K562 (cell line): ENCODE results near the gene ZFX. TPM values are rescaled to one million over a fixed set of nuclear protein-coding genes. Genes with fewer than 3 reads are reported as not detected.

Experiments used
- ARID3A ChIP-seq: IDR thresholded peaks from 2 replicates; pipeline ENCODE4 v1.6.1; 2012; ENCODE audit warnings: low read depth, low read length, improper control_type of control experiment, borderline replicate concordance
- BRF1 ChIP-seq: IDR thresholded peaks from 3 replicates; pipeline ENCODE4 v1.6.1; 2011; ENCODE audit warnings: borderline replicate concordance, mild to moderate bottlenecking; ENCODE audit not compliant: insufficient read length; ENCODE audit errors: extremely low read depth
- FOXA3 ChIP-seq, 2 experiments: fragments of 450-650 bp in 1 of 2; sonication (generic) in 1 of 2; formaldehyde crosslinking; IDR thresholded peaks in 1 of 2; conservative IDR thresholded peaks in 1 of 2; 2 replicates each; pipeline versions ENCODE4 v1.4.0 to v1.8.0; 2020 to 2022; ENCODE audit warnings: mild to moderate bottlenecking in 2 of 2, missing genetic modification reagents in 1 of 2
- HMBOX1 ChIP-seq: sonication (generic); IDR thresholded peaks from 2 replicates; pipeline ENCODE4 v1.6.1; 2016
- KLF10 ChIP-seq: fragments of 250-450 bp; sonication (Bioruptor Pico); IDR thresholded peaks from 2 replicates; pipeline ENCODE4 v1.6.1; 2021; ENCODE audit warnings: matching md5 sums
- MTF1 ChIP-seq: fragments of 250-450 bp; sonication (Bioruptor Pico); IDR thresholded peaks from 2 replicates; pipeline ENCODE4 v1.9.0; 2021; ENCODE audit warnings: moderate library complexity, mild to moderate bottlenecking, inconsistent platforms, borderline replicate concordance
- PRDM10 ChIP-seq: fragments of 450-650 bp; IDR thresholded peaks from 2 replicates; pipeline ENCODE4 v1.6.1; 2018; ENCODE audit not compliant: partially characterized antibody
- USF1 ChIP-seq: sonication (generic); formaldehyde crosslinking; IDR thresholded peaks from 2 replicates; pipeline ENCODE4 v1.9.0; 2022; ENCODE audit warnings: mild to moderate bottlenecking, missing genetic modification reagents
- WHSC1 ChIP-seq: IDR thresholded peaks from one replicate; pipeline ENCODE4 v1.6.1; 2012; ENCODE audit warnings: low read length, control low read depth, inconsistent platforms
- XRCC5 ChIP-seq: fragments of 200-400 bp; formaldehyde crosslinking; IDR thresholded peaks from 2 replicates; pipeline ENCODE4 v1.6.1; 2017; ENCODE audit warnings: low read depth, mild to moderate bottlenecking, low read length
- ZNF197 ChIP-seq: fragments of 200-800 bp; sonication (Bioruptor generic); IDR thresholded peaks from 2 replicates; pipeline ENCODE4 v1.6.1; 2016; ENCODE audit warnings: low read depth, missing genetic modification characterization, missing compliant biosample characterization
- ZNF212 ChIP-seq: fragments of 450-650 bp; formaldehyde crosslinking; IDR thresholded peaks from 2 replicates; pipeline ENCODE4 v1.4.0; 2020; ENCODE audit warnings: mild to moderate bottlenecking
- ZNF277 ChIP-seq: fragments of 250-450 bp; sonication (Bioruptor Pico); IDR thresholded peaks from 2 replicates; pipeline ENCODE4 v1.8.0; 2022; ENCODE audit warnings: inconsistent platforms, mild to moderate bottlenecking, moderate library complexity, borderline replicate concordance
- ZSCAN29 ChIP-seq: fragments of 450-650 bp; IDR thresholded peaks from 2 replicates; pipeline ENCODE4 v1.6.1; 2017
- polyA plus RNA-seq, 8 experiments: library from polyadenylated mRNA; depleted of rRNA in 4 of 8; stranded (reverse) in 5 of 8; unstranded in 3 of 8; fragments of >200 nt; fragmentation: Nextera tagmentation in 2 of 8; fragmentation: Illumina TruSeq in 1 of 8; extraction: Ambion mirVana in 2 of 8; extraction: Trizol in 1 of 8; gene quantifications; 2 replicates each; pipeline versions ENCODE4 v1.2.1 to v1.2.3, GENCODE V29; 2011 to 2014; ENCODE audit warnings: inconsistent platforms in 1 of 8, missing spikeins in 1 of 8
- total RNA-seq, 7 experiments: library from RNA; depleted of rRNA in 6 of 7; stranded (reverse); fragments of >200 nt in 6 of 7; fragmentation: Illumina TruSeq in 2 of 7; extraction: Trizol in 2 of 7; gene quantifications; 2 replicates each; pipeline versions ENCODE4 v1.2.1 to v1.2.3, GENCODE V29; 2011 to 2021; ENCODE audit warnings: low replicate concordance in 1 of 7
- TF ChIP-seq, protein P1 (sequence below): fragments of 150-350 bp; conservative IDR thresholded peaks from 2 replicates; pipeline ENCODE4 v1.6.1; 2014; ENCODE audit warnings: low read length

Gene ZFX
- total and polyA plus RNA-seq, 9 of the 15 experiments (the other 6 are each of a cell fraction or from before 2014, with no cell fraction given) = 5.3 to 25.2 (median 11.4) TPM

GRCh38 chrX:24149351-24150050 is at the start of gene ZFX (continued):
- TF ChIP-seq PRDM10 (no peak), XRCC5 (no peak), KLF10 (CRISPR knock-in tag) (no peak), ARID3A (no peak), HMBOX1 (no peak), BRF1 (no peak), ZSCAN29 (no peak), ZNF197 (CRISPR knock-in tag) (no peak), MTF1 (no peak), ZNF212 (CRISPR knock-in tag) (no peak), ZNF277 (CRISPR knock-in tag) (no peak), WHSC1 (no peak), USF1 (CRISPR knock-in tag) (no peak), FOXA3 (CRISPR knock-in tag; conservative IDR thresholded peaks at IDR 0.05 in 1 of 2, IDR thresholded peaks at IDR 0.05 in 1 of 2) (no peak)
- TF ChIP-seq, protein P1, sequence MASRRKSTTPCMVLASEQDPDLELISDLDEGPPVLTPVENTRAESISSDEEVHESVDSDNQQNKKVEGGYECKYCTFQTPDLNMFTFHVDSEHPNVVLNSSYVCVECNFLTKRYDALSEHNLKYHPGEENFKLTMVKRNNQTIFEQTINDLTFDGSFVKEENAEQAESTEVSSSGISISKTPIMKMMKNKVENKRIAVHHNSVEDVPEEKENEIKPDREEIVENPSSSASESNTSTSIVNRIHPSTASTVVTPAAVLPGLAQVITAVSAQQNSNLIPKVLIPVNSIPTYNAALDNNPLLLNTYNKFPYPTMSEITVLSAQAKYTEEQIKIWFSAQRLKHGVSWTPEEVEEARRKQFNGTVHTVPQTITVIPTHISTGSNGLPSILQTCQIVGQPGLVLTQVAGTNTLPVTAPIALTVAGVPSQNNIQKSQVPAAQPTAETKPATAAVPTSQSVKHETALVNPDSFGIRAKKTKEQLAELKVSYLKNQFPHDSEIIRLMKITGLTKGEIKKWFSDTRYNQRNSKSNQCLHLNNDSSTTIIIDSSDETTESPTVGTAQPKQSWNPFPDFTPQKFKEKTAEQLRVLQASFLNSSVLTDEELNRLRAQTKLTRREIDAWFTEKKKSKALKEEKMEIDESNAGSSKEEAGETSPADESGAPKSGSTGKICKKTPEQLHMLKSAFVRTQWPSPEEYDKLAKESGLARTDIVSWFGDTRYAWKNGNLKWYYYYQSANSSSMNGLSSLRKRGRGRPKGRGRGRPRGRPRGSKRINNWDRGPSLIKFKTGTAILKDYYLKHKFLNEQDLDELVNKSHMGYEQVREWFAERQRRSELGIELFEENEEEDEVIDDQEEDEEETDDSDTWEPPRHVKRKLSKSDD = no peak
